ENCODE data around the gene DDR2. TPM values are rescaled to one million over a fixed set of nuclear protein-coding genes. Genes with fewer than 3 reads are reported as not detected.

The DDR2 gene
- total RNA-seq, 2 donors from 2014 or later = 14.2 to 27.0 TPM

GRCh38 chr1:162649583-162649982 lies 17.3 kb downstream of the DDR2 start:
- no peaks in the 10 kb centered on the region for H3K9me3 ChIP-seq
- TF ChIP-seq POLR2A (IDR thresholded peaks at IDR 0.05) (no peak), POLR2AphosphoS5 (IDR thresholded peaks at IDR 0.05) (no peak)
- TF ChIP-seq, protein P1, sequence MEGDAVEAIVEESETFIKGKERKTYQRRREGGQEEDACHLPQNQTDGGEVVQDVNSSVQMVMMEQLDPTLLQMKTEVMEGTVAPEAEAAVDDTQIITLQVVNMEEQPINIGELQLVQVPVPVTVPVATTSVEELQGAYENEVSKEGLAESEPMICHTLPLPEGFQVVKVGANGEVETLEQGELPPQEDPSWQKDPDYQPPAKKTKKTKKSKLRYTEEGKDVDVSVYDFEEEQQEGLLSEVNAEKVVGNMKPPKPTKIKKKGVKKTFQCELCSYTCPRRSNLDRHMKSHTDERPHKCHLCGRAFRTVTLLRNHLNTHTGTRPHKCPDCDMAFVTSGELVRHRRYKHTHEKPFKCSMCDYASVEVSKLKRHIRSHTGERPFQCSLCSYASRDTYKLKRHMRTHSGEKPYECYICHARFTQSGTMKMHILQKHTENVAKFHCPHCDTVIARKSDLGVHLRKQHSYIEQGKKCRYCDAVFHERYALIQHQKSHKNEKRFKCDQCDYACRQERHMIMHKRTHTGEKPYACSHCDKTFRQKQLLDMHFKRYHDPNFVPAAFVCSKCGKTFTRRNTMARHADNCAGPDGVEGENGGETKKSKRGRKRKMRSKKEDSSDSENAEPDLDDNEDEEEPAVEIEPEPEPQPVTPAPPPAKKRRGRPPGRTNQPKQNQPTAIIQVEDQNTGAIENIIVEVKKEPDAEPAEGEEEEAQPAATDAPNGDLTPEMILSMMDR (IDR thresholded peaks at IDR 0.05) = no peak
- no peaks in the 10 kb centered on the region for H3K27me3 ChIP-seq (replicated peaks; ENCODE audit: insufficient read depth)
- no peak overlapping the region for H3K27ac ChIP-seq
- DNase-seq (ENCODE audit: low spot score) = no peak
- no peak overlapping the region for H3K4me3 ChIP-seq
- no peaks in the 10 kb centered on the region for H3K36me3 ChIP-seq
- intact Hi-C loops (cut with DNase I) = no loop called here
- 72% methylated on average over 3 of the region's 3 CpGs for WGBS
- no peaks in the 10 kb centered on the region for H3K4me1 ChIP-seq (replicated peaks)

DNA sequence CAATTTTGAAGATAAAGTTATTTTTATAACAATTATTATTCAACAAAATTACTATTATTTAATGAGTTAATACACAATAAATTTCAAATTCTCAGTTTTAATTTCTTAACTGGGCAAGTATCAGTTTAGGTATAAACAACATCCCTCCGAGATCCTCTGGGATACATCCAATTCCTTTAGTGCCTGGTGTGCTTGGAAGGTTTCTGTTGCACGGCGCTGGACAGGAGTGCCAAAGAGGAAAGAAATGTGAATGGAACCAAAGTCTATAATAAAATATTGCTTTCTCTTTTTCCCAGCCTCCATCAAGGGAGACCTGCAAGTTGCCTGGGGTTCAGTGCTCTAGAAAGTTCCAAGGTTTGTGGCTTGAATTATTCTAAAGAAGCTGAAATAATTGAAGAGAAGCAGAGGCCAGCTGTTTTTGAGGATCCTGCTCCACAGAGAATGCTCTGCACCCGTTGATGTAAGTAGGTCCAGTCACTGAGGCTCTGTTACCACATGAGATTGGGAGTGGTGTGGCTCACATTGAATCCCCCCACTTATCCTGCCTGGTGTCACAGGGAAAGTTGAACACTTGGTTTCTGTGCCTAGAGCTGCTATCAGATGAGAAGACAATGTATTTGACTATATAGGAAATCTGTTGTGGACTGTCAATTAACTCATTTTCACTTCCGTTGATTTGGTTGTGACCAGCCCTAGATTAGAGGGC lies 22.8 kb downstream of the DDR2 start:
- 67% methylated on average over 5 of the region's 5 CpGs for WGBS
- H3K27ac ChIP-seq = no peak overlapping the region
- H3K36me3 ChIP-seq = no peaks in the 10 kb centered on the region
- H3K4me3 ChIP-seq = no peak overlapping the region
- intact Hi-C loops (cut with DNase I) = no loop called here
- TF ChIP-seq POLR2AphosphoS5 (IDR thresholded peaks at IDR 0.05) (no peak), POLR2A (IDR thresholded peaks at IDR 0.05) (no peak)
- TF ChIP-seq, protein P1 (IDR thresholded peaks at IDR 0.05) = no peak
- no peak for DNase-seq (ENCODE audit: low spot score)
- no peaks in the 10 kb centered on the region for H3K4me1 ChIP-seq (replicated peaks)
- no peaks in the 10 kb centered on the region for H3K9me3 ChIP-seq
- no peaks in the 10 kb centered on the region for H3K27me3 ChIP-seq (replicated peaks; ENCODE audit: insufficient read depth)

- TF ChIP-seq POLR2A (IDR thresholded peaks at IDR 0.05) (no peak), POLR2AphosphoS5 (IDR thresholded peaks at IDR 0.05) (no peak)
- TF ChIP-seq, protein P1 (IDR thresholded peaks at IDR 0.05) = no peak
- Histone ChIP-seq H3K4me3 (no peak overlapping the region), H3K27ac (no peak overlapping the region), H3K36me3 (no peaks in the 10 kb centered on the region), H3K27me3 (replicated peaks; ENCODE audit: insufficient read depth) (no peaks in the 10 kb centered on the region), H3K9me3 (no peaks in the 10 kb centered on the region), H3K4me1 (replicated peaks) (no peaks in the 10 kb centered on the region)
- 63% methylated on average over 1 of the region's 1 CpG for WGBS
- no peak for DNase-seq (ENCODE audit: low spot score)
- intact Hi-C loops (cut with DNase I) = no loop called here
Observed at GRCh38 chr1:162656266-162656665, 24.0 kb downstream of the DDR2 start.

GRCh38 chr1:162660574-162660973 lies 28.3 kb downstream of the DDR2 start:
- H3K27ac ChIP-seq = peak overlapping the region; percentile 4 to 30
- WGBS = 19% methylated on average over 2 of the region's 2 CpGs
- H3K27me3 ChIP-seq (replicated peaks; ENCODE audit: insufficient read depth) = no peaks in the 10 kb centered on the region
- peak; percentile 50 for DNase-seq (ENCODE audit: low spot score)
- no peaks in the 10 kb centered on the region for H3K9me3 ChIP-seq
- intact Hi-C loops (cut with DNase I) = no loop called here
- H3K4me1 ChIP-seq (replicated peaks) = no peaks in the 10 kb centered on the region
- no peaks in the 10 kb centered on the region for H3K36me3 ChIP-seq
- no peak overlapping the region for H3K4me3 ChIP-seq
- TF ChIP-seq POLR2A (IDR thresholded peaks at IDR 0.05) (no peak), POLR2AphosphoS5 (IDR thresholded peaks at IDR 0.05) (peak; percentile 80)
- TF ChIP-seq, protein P1 (IDR thresholded peaks at IDR 0.05) = no peak

- intact Hi-C loops (cut with DNase I) = no loop called here
- 87% methylated on average over 4 of the region's 4 CpGs for WGBS
- H3K4me1 ChIP-seq (replicated peaks) = no peaks in the 10 kb centered on the region
Observed at GRCh38 chr1:162661336-162661735, 29.1 kb downstream of the DDR2 start.

More at GRCh38 chr1:162661336-162661735, 29.1 kb downstream of the DDR2 start:
- Histone ChIP-seq H3K9me3 (no peaks in the 10 kb centered on the region), H3K27ac (no peak overlapping the region), H3K27me3 (replicated peaks; ENCODE audit: insufficient read depth) (no peaks in the 10 kb centered on the region), H3K4me3 (no peak overlapping the region), H3K36me3 (no peaks in the 10 kb centered on the region)
- no peak for DNase-seq (ENCODE audit: low spot score)
- no peak for TF ChIP-seq POLR2AphosphoS5 (IDR thresholded peaks at IDR 0.05)
- TF ChIP-seq, protein P1 (IDR thresholded peaks at IDR 0.05) = no peak
- TF ChIP-seq POLR2A (IDR thresholded peaks at IDR 0.05) = no peak
